Upper lobe of right lung (tissue), 1 donor: ENCODE results near the gene RFC1. TPM values are rescaled to one million over a fixed set of nuclear protein-coding genes. Genes with fewer than 3 reads are reported as not detected.
"Not testable (repeated sequence)": the region's sequence is repeated elsewhere in the genome, so short reads cannot be mapped to it uniquely, and the experiment has no call there.

Experiments used
- ATAC-seq: fragments of 200-7000 bp; cut with Tn5 transposase; one replicate; pipeline ENCODE4 v1.9.1; 2020; ENCODE audit warnings: mild to moderate bottlenecking, moderate library complexity
- DNase-seq: peaks from one replicate; pipeline ENCODE4 v3.0.0-alpha.2; 2020
- H3K27ac ChIP-seq: fragments of 200-600 bp; one replicate; pipeline ENCODE4 v1.8.0; 2022
- H3K27me3 ChIP-seq: fragments of 200-600 bp; one replicate; pipeline ENCODE4 v1.8.0; 2022; ENCODE audit warnings: mild to moderate bottlenecking
- H3K36me3 ChIP-seq: fragments of 200-600 bp; one replicate; pipeline ENCODE4 v1.8.0; 2022
- H3K4me1 ChIP-seq: fragments of 200-600 bp; one replicate; pipeline ENCODE4 v1.8.0; 2022
- H3K4me3 ChIP-seq: fragments of 200-600 bp; one replicate; pipeline ENCODE4 v1.8.0; 2022; ENCODE audit warnings: mild to moderate bottlenecking
- H3K9me3 ChIP-seq: fragments of 200-600 bp; one replicate; pipeline ENCODE4 v1.8.0; 2022
- CTCF ChIP-seq: fragments of 200-600 bp; IDR thresholded peaks from one replicate; pipeline ENCODE4 v1.8.0; 2022; ENCODE audit warnings: antibody characterized with exemption
- intact Hi-C: fragments of 100-400 bp; cut with DNase I; formaldehyde crosslinking; loops from one replicate; pipeline ENCODE4 v1.11.0; 2022
- total RNA-seq: library from RNA; stranded (reverse); fragmentation: NEBNext Ultra II Directional; extraction: Animal tissue kit (Norgen Biotek cat#: 25700); gene quantifications from one replicate; pipeline ENCODE4 v1.2.1, GENCODE V29; 2021
- donor health status: DM: no; HTN: yes; CAD: no; lungs with severe emphysema.

The RFC1 gene
- total RNA-seq, 1 donor from 2014 or later: 55.5 TPM

GRCh38 chr4:39375478-39375877, 9.3 kb upstream of the RFC1 start:
- H3K4me1 ChIP-seq: no peaks in the 10 kb centered on the region
- intact Hi-C loops: no loop called here
- no peak for TF ChIP-seq CTCF

GRCh38 chr4:39371209-39371608, 5.0 kb upstream of the RFC1 start:
- ATAC-seq, H3K36me3 ChIP-seq, H3K27ac ChIP-seq, H3K4me1 ChIP-seq, H3K27me3 ChIP-seq, DNase-seq, H3K4me3 ChIP-seq, intact Hi-C loops, H3K9me3 ChIP-seq: not testable (repeated sequence)

More at GRCh38 chr4:39375478-39375877, 9.3 kb upstream of the RFC1 start:
- no peaks in the 10 kb centered on the region for H3K36me3 ChIP-seq
- no peak for ATAC-seq
- no peaks in the 10 kb centered on the region for H3K27me3 ChIP-seq
- no peak overlapping the region for H3K4me3 ChIP-seq
- no peak overlapping the region for H3K27ac ChIP-seq
- H3K9me3 ChIP-seq: no peaks in the 10 kb centered on the region
- no peak for DNase-seq

GRCh38 chr4:39369301-39369700, 3.1 kb upstream of the RFC1 start:
- Histone ChIP-seq H3K27me3 (no peaks in the 10 kb centered on the region), H3K9me3 (no peaks in the 10 kb centered on the region), H3K27ac (no peak overlapping the region), H3K4me1 (peaks cover 15% of the 10 kb centered on the region), H3K4me3 (no peak overlapping the region), H3K36me3 (no peaks in the 10 kb centered on the region)
- intact Hi-C loops: no loop called here
- no peak for DNase-seq
- ATAC-seq: no peak
- TF ChIP-seq CTCF: no peak

GRCh38 chr4:39367166-39367565, 1.0 kb upstream of the RFC1 start:
- Histone ChIP-seq H3K4me1 (peaks cover 26% of the 10 kb centered on the region), H3K36me3 (no peaks in the 10 kb centered on the region), H3K4me3 (no peak overlapping the region), H3K9me3 (no peaks in the 10 kb centered on the region), H3K27ac (no peak overlapping the region), H3K27me3 (no peaks in the 10 kb centered on the region)
- no peak for TF ChIP-seq CTCF
- intact Hi-C loops: no loop called here
- ATAC-seq (no peak), DNase-seq (no peak)

GRCh38 chr4:39365360-39365759, 802 bp downstream of the RFC1 start:
- H3K36me3 ChIP-seq: no peaks in the 10 kb centered on the region
- peak overlapping the region; percentile 89 for H3K27ac ChIP-seq
- peak overlapping the region; percentile 99 for H3K4me3 ChIP-seq
- no peak for DNase-seq
- TF ChIP-seq CTCF: no peak
- peaks cover 26% of the 10 kb centered on the region for H3K4me1 ChIP-seq
- intact Hi-C loops: no loop called here
- H3K9me3 ChIP-seq: no peaks in the 10 kb centered on the region
- H3K27me3 ChIP-seq: no peaks in the 10 kb centered on the region
- ATAC-seq: no peak

- no peak for ATAC-seq
Measured at GRCh38 chr4:39363773-39364393, 2.3 kb downstream of the RFC1 start.

More at GRCh38 chr4:39363773-39364393, 2.3 kb downstream of the RFC1 start:
- no peak for TF ChIP-seq CTCF
- H3K36me3 ChIP-seq: no peaks in the 10 kb centered on the region
- no peak overlapping the region for H3K4me3 ChIP-seq
- intact Hi-C loops: no loop called here
- no peak for DNase-seq
- peaks cover 26% of the 10 kb centered on the region for H3K4me1 ChIP-seq
- H3K27ac ChIP-seq: no peak overlapping the region
- H3K9me3 ChIP-seq: no peaks in the 10 kb centered on the region
- no peaks in the 10 kb centered on the region for H3K27me3 ChIP-seq
